Type B pancreatic cell (in vitro differentiated cells): Measurements from ENCODE around the gene SLC25A10. TPM values are rescaled to one million over a fixed set of nuclear protein-coding genes. Genes with fewer than 3 reads are reported as not detected.

Experiments
- DNase-seq: peaks from one replicate; pipeline ENCODE4 v3.0.0; 2021; ENCODE audit warnings: mixed read lengths; ENCODE audit not compliant: unreplicated experiment; ENCODE audit errors: extremely low spot score
- H3K27ac Mint-ChIP-seq: 2 replicates; pipeline ENCODE4 v1.8.0; 2021; ENCODE audit warnings: mild to moderate bottlenecking, mixed read lengths
- H3K27me3 Mint-ChIP-seq: 2 replicates; pipeline ENCODE4 v1.8.0; 2021; ENCODE audit warnings: mixed read lengths
- H3K36me3 Mint-ChIP-seq: 2 replicates; pipeline ENCODE4 v1.8.0; 2021; ENCODE audit warnings: mixed read lengths
- H3K4me1 Mint-ChIP-seq: one replicate; pipeline ENCODE4 v1.8.0; 2021; ENCODE audit warnings: mixed read lengths; ENCODE audit not compliant: unreplicated experiment
- H3K4me3 Mint-ChIP-seq: 2 replicates; pipeline ENCODE4 v1.8.0; 2021; ENCODE audit warnings: mild to moderate bottlenecking, mixed read lengths
- H3K9me3 Mint-ChIP-seq: 2 replicates; pipeline ENCODE4 v1.8.0; 2021; ENCODE audit warnings: mixed read lengths
- total RNA-seq: library from RNA; stranded (reverse); gene quantifications from 2 replicates; pipeline ENCODE4 v1.2.1, GENCODE V29; 2021; ENCODE audit warnings: low replicate concordance
- TF ChIP-seq, protein P1 (sequence below): fragments of 200-600 bp; sonication (generic); conservative IDR thresholded peaks from 2 replicates; pipeline ENCODE4 v1.5.0; 2021; ENCODE audit warnings: antibody characterized with exemption, mild to moderate bottlenecking

Gene SLC25A10
- total RNA-seq, 1 donor from 2014 or later, result 27.6 TPM

DNA sequence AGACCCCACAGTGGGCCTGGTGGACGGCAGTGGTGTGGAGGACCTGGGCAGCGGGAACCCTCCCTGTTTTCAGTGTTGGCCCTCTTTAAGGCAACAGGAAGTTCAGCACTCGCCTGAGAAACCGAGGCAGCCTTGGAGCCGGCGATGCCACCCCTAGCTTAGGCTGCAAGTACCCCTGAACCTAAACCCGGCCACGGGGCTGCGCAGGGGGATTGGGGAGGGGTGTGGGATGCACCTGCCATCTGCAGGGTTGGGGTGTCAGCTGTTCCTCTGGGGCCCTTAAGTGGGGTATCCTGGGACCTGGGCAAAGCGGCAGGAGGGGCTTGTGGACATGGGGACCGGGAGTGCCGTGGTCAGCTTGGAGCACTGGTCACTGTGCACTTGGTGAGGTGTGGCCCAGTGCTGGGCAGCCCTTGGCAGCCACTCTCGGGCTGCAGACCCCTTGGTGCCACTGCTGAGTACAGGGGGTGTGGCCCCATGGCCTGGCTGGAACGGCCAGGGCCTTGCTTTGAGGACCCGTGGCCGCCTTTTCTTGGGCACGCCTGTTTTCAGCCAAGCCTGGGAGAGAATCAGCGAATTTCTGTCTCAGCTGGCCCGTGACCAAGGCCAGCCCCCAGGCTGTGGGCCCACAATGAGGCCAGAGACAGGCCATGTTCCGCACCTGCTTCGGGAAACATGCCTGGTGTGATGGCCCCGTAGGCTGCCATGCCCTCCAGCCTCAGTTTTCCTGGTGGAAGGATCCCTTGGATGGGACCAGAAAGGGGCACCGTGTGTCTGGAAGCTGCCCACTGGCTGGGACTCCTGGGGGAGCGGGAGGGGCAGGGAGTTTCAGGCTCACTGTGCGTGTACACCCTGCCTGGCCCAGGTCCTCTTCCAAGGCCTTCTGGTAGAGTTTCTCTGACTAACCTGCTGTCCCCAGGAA is 4.1 kb upstream of the SLC25A10 start:
- no peaks in the 10 kb centered on the region for H3K9me3 Mint-ChIP-seq

DNA sequence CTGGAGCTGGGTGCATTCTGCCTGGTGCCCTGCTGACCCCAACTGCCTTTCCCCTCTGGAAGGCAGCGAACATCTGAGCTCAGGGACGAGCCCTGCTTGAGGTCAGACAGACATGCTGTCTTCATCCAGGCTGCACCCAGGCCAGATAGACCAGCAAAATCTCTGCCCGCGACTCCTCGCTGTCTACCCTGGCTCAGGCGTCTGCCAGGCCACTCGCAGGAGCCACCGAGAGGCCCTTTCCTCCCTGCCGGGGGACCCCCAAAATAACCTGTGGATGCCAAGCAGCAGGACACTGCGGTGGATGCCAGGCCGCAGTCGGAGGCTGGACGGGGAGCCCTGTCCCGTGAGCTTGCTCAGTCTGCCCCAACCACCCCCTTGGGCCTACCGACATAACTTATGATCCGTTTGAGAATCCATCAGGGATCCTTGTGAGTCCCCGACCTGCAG is 3.3 kb upstream of the SLC25A10 start:
- Mint-ChIP-seq H3K27me3 (peaks cover 8% of the 10 kb centered on the region), H3K4me1 (peaks cover 8% of the 10 kb centered on the region), H3K4me3 (peak overlapping the region; percentile 55), H3K9me3 (no peaks in the 10 kb centered on the region), H3K27ac (peak overlapping the region; percentile 67), H3K36me3 (peaks cover 8% of the 10 kb centered on the region)
- DNase-seq, result no peak
- TF ChIP-seq, protein P1, sequence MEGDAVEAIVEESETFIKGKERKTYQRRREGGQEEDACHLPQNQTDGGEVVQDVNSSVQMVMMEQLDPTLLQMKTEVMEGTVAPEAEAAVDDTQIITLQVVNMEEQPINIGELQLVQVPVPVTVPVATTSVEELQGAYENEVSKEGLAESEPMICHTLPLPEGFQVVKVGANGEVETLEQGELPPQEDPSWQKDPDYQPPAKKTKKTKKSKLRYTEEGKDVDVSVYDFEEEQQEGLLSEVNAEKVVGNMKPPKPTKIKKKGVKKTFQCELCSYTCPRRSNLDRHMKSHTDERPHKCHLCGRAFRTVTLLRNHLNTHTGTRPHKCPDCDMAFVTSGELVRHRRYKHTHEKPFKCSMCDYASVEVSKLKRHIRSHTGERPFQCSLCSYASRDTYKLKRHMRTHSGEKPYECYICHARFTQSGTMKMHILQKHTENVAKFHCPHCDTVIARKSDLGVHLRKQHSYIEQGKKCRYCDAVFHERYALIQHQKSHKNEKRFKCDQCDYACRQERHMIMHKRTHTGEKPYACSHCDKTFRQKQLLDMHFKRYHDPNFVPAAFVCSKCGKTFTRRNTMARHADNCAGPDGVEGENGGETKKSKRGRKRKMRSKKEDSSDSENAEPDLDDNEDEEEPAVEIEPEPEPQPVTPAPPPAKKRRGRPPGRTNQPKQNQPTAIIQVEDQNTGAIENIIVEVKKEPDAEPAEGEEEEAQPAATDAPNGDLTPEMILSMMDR, result no peak

More for the DNA sequence above, 4.1 kb upstream of the SLC25A10 start:
- H3K4me3 Mint-ChIP-seq, result no peak overlapping the region
- H3K36me3 Mint-ChIP-seq, result peaks cover 8% of the 10 kb centered on the region
- no peak for DNase-seq
- H3K27ac Mint-ChIP-seq, result no peak overlapping the region
- H3K4me1 Mint-ChIP-seq, result peaks cover 8% of the 10 kb centered on the region
- TF ChIP-seq, protein P1, result no peak
- H3K27me3 Mint-ChIP-seq, result peaks cover 8% of the 10 kb centered on the region

DNA sequence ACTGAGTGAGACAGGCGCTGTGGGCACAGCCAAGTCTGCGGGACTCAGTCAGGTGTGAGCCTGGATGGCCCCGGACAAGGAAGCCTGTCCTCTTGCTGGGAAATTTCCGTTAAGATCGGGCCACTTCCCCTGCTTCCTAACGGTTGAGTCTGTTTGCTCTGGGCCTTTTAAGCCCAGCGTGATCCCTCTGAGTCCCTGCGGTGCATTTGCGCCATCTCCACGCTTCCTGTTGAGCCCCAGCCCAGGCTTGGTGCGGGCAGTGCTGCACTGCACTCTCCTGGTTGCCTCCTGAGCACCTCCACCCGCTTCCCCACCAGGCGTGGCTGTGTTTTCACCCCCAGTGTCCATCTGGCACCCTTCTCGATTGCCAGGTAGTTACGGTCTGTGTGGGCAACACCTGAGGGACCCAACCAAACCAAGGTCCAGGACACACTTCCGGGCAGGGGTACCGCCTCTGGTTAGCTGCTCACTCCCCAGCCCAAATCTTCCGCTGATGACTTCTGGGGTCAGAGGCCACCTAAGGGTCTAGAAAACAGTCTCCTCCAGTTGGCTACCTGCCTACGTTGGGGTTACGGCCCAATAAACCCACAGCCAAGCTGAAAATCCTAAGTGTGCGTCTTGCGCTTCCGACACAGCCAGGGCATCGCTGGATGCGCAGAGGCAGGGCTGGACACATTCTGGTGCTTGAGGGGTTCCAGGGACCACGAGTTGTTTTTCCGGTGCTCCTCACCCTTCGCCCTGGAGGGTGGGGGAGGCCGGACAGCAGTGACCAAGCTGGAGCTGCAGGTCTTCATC is 1.4 kb upstream of the SLC25A10 start:
- peaks cover 8% of the 10 kb centered on the region for H3K27me3 Mint-ChIP-seq
- no peak overlapping the region for H3K27ac Mint-ChIP-seq
- H3K9me3 Mint-ChIP-seq, result no peaks in the 10 kb centered on the region

DNA sequence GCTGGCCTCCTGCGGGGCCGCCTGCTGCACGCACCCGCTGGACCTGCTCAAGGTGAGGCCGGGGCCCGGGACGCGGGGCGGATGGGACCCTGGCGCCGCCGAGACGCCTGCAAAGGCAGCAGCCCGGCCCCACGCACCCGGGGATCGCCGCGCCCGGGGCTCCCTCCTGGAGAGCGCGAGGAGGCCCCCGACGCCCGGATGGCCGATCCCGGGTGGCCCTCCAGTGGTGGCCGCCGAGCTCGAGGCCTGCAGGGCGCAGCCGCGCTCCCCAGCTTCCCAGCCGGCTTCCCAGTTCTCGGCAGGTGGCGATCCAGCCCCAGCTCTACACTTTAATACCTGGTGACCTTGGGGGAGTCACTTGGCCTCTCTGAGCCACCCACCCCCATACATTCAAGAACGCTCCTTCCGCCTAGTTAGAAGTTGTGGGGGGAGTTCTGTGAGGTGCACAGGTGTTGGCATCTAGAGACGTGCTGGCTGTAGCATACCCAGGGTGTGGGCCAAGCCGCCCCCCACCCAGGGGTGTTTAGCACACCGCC is 452 bp downstream of the SLC25A10 start:
- no peak for DNase-seq
- no peaks in the 10 kb centered on the region for H3K9me3 Mint-ChIP-seq
- peak overlapping the region; percentile 95 for H3K27ac Mint-ChIP-seq
- peak overlapping the region; percentile 94 for H3K4me3 Mint-ChIP-seq
- peaks cover 8% of the 10 kb centered on the region for H3K4me1 Mint-ChIP-seq
- H3K36me3 Mint-ChIP-seq, result no peaks in the 10 kb centered on the region
- peaks cover 8% of the 10 kb centered on the region for H3K27me3 Mint-ChIP-seq
- TF ChIP-seq, protein P1, result peak; percentile 27

More for the DNA sequence above, 1.4 kb upstream of the SLC25A10 start:
- H3K36me3 Mint-ChIP-seq, result peaks cover 3% of the 10 kb centered on the region
- DNase-seq, result no peak
- H3K4me3 Mint-ChIP-seq, result peak overlapping the region; percentile 73
- TF ChIP-seq, protein P1, result no peak
- H3K4me1 Mint-ChIP-seq, result peaks cover 8% of the 10 kb centered on the region

DNA sequence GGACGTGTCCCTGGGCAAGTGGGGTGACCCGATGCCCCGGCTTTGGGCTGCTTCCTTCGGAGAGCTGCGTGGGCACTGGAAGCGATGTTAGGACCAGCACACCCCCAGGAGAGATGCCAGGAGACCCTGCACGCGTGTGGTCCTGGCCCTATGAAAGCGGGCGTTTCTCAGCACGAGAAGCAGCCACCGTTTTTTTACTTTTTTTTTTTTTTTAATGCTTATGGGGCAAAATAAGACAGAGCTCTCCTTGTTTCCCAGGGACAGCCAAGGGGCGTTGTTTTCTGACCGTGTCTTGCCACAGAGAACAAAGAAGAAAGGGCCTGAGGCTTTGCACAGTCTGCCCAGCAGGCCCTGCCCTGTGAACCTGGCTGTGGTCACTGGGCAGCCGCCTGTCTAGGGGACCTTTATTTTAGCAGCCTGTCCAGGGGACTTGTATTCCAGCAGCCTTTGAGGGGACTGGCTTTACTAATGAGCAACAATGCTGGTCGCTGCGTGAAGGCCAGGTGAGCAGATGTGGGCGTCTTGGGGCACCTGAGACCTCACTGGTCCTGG is 996 bp downstream of the SLC25A10 start:
- TF ChIP-seq, protein P1, result no peak
- H3K4me1 Mint-ChIP-seq, result peaks cover 8% of the 10 kb centered on the region
- peaks cover 8% of the 10 kb centered on the region for H3K27me3 Mint-ChIP-seq
- peak overlapping the region; percentile 94 for H3K4me3 Mint-ChIP-seq
- no peaks in the 10 kb centered on the region for H3K36me3 Mint-ChIP-seq
- DNase-seq, result no peak
- no peaks in the 10 kb centered on the region for H3K9me3 Mint-ChIP-seq
- peak overlapping the region; percentile 95 for H3K27ac Mint-ChIP-seq
